Measurements from ENCODE around the gene DNAJC5. TPM values are rescaled to one million over a fixed set of nuclear protein-coding genes. Genes with fewer than 3 reads are reported as not detected.

Gene DNAJC5
- total and polyA plus RNA-seq, 12 donors = 19.5 to 52.2 (median 38.3) TPM

- H3K4me1 ChIP-seq = peaks cover 38 to 73% (median 59%) of the 10 kb centered on the region in 9 donors
- peak; percentile 28 to 51 (median 43) for ATAC-seq
Observed at GRCh38 chr20:63854069-63854765, 40.7 kb upstream of the DNAJC5 start.

DNA sequence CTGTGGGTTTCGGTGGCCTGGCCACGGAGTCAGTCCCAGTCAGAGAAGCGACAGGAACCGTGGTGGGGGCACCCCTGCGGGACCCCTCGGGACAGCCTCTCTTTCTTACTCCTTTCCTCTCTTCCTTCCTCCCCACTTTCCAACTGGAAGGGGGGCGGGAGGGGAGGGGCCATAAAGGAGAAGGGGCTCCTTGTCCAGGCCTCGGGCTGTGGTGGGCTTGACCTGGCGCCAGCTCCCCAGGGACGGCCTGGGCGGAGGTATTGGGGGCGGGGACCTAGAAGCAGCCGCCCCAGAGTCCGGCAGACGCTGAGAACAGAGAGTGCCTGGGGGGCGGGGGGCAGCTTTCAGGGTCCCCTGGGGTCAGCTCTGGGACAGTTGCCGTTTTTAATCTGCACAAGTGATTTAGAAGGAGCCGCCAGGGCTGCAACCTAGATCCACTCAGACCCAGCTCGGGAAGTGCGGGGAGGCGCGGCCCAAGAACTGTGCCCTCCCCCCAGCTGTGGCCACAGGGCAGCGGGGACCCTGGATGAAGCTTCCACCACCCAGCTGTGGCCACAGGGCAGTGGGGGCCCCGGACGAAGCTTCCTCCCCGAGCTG is 40.1 kb upstream of the DNAJC5 start:
- Histone ChIP-seq H3K4me1 (peaks cover 38 to 80% (median 66%) of the 10 kb centered on the region in 9 donors), H3K4me3 (peak overlapping the region in 9 of 10 donors; percentile 13 to 45 (median 35)), H3K27ac (peak overlapping the region; percentile 86 to 97 (median 91)), H3K9me3 (no peaks in the 10 kb centered on the region), H3K27me3 (peaks cover 0 to 12% (median 0%) of the 10 kb centered on the region in 7 donors), H3K36me3 (no peaks in the 10 kb centered on the region)
- TF ChIP-seq, protein P1, sequence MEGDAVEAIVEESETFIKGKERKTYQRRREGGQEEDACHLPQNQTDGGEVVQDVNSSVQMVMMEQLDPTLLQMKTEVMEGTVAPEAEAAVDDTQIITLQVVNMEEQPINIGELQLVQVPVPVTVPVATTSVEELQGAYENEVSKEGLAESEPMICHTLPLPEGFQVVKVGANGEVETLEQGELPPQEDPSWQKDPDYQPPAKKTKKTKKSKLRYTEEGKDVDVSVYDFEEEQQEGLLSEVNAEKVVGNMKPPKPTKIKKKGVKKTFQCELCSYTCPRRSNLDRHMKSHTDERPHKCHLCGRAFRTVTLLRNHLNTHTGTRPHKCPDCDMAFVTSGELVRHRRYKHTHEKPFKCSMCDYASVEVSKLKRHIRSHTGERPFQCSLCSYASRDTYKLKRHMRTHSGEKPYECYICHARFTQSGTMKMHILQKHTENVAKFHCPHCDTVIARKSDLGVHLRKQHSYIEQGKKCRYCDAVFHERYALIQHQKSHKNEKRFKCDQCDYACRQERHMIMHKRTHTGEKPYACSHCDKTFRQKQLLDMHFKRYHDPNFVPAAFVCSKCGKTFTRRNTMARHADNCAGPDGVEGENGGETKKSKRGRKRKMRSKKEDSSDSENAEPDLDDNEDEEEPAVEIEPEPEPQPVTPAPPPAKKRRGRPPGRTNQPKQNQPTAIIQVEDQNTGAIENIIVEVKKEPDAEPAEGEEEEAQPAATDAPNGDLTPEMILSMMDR (IDR thresholded peaks at IDR 0.05) = no peak
- 7 to 10% methylated on average over 25 of the region's 26 CpGs for WGBS, 2 donors
- intact Hi-C loops (cut with DNase I) = loop anchor here in 2 of 10 donors (5.0 kb wide), 1 partner anchor 33 kb away; no protein-coding TSS in a partner anchor
- DNase-seq (peak; percentile 74 to 81), ATAC-seq (peak; percentile 8 to 73 (median 50))

More at GRCh38 chr20:63854069-63854765, 40.7 kb upstream of the DNAJC5 start:
- Histone ChIP-seq H3K9me3 (no peaks in the 10 kb centered on the region), H3K27ac (peak overlapping the region; percentile 86 to 97 (median 91)), H3K4me3 (peak overlapping the region in 8 of 10 donors; percentile 14 to 45 (median 36)), H3K36me3 (no peaks in the 10 kb centered on the region), H3K27me3 (peaks cover 0 to 12% (median 0%) of the 10 kb centered on the region in 7 donors)
- 15 to 16% methylated on average over 17 of the region's 17 CpGs for WGBS, 2 donors
- intact Hi-C loops (cut with DNase I) = no loop called here
- peak; percentile 57 to 66 for DNase-seq
- TF ChIP-seq, protein P1 (IDR thresholded peaks at IDR 0.05) = no peak

DNA sequence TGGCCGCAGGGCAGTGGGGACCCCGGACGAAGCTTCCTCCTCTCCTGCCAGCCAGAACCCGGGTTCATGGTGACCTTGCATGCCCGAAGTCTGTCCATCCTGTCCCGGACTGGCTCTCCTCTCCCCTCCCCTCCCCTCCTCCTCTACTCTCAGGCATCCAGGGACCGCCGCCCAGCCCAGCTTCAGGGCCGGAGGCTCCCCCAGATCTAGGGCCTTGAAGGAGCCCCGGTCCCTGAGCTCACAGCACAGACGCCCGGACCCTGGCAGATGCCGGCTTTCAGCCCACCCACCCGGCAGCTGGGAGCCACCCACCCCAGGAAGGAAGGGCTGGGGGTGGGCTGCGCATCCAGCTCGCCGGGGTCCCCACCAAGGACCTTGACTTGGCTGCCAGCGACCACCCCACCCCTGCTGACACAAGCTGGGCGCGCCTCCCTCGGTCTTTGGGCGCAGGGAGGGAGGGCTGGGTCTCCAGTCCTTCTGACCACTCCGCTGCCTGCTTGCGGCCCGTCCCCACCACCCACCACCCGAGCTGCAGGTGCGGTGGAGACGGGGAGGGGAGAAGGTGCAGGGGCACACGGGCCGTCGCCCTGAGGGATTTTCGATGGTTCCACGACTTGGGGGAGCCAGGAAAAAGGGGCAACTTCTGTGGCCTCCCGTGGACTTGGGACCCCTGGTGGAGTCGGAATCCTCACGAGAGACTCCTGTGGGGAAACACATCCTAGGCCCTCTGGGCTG is 39.4 kb upstream of the DNAJC5 start:
- peak overlapping the region; percentile 86 to 97 (median 91) for H3K27ac ChIP-seq
- TF ChIP-seq, protein P1 (IDR thresholded peaks at IDR 0.05) = no peak
- H3K4me1 ChIP-seq = peaks cover 38 to 86% (median 72%) of the 10 kb centered on the region in 9 donors
- H3K36me3 ChIP-seq = no peaks in the 10 kb centered on the region
- H3K4me3 ChIP-seq = peak overlapping the region in 9 of 10 donors; percentile 13 to 45 (median 35)
- DNase-seq = peak in 1 of 2 donors; percentile 32
- intact Hi-C loops (cut with DNase I) = loop anchor here in 2 of 10 donors (5.0 kb wide), 1 partner anchor 33 kb away; no protein-coding TSS in a partner anchor
- 44 to 49% methylated on average over 36 of the region's 36 CpGs for WGBS, 2 donors
- H3K27me3 ChIP-seq = peaks cover 0 to 12% (median 0%) of the 10 kb centered on the region in 7 donors
- no peaks in the 10 kb centered on the region for H3K9me3 ChIP-seq
- ATAC-seq = peak in 4 of 8 donors; percentile 4 to 12 (median 6)

- H3K4me1 ChIP-seq = peaks cover 38 to 88% (median 73%) of the 10 kb centered on the region in 9 donors
- peak overlapping the region; percentile 86 to 97 (median 91) for H3K27ac ChIP-seq
- H3K9me3 ChIP-seq = no peaks in the 10 kb centered on the region
- intact Hi-C loops (cut with DNase I) = loop anchor here in 2 of 10 donors (5.0 kb wide), 1 partner anchor 34 kb away; no protein-coding TSS in a partner anchor
- peak overlapping the region in 1 of 10 donors; percentile 13 for H3K4me3 ChIP-seq
- WGBS, 2 donors = 82 to 83% methylated on average over 22 of the region's 22 CpGs
- TF ChIP-seq, protein P1 (IDR thresholded peaks at IDR 0.05) = no peak
- peaks cover 0 to 12% (median 0%) of the 10 kb centered on the region in 7 donors for H3K27me3 ChIP-seq
- DNase-seq (no peak), ATAC-seq (no peak)
- H3K36me3 ChIP-seq = no peaks in the 10 kb centered on the region
Observed at GRCh38 chr20:63856098-63856511, 38.8 kb upstream of the DNAJC5 start.

Data from heart right ventricle (tissue), 16 donors.